WERI-Rb-1 (cell line): ENCODE results near the gene CLNK.

Experiments used
- DNase-seq: peaks from one replicate; pipeline ENCODE4 v3.0.0-alpha.2; 2020
- H3K27ac ChIP-seq: fragments of 250-450 bp; sonication (Bioruptor Pico); 2 replicates; pipeline ENCODE4 v1.5.1; 2020; ENCODE audit warnings: mild to moderate bottlenecking, moderate library complexity
- H3K27me3 ChIP-seq: fragments of 250-450 bp; sonication (Bioruptor Pico); 2 replicates; pipeline ENCODE4 v1.5.1; 2021; ENCODE audit warnings: mild to moderate bottlenecking, low read depth, moderate library complexity; ENCODE audit not compliant: insufficient read depth, severe bottlenecking
- H3K36me3 ChIP-seq: fragments of 250-450 bp; sonication (Bioruptor Pico); 2 replicates; pipeline ENCODE4 v1.5.1; 2020; ENCODE audit warnings: mild to moderate bottlenecking, moderate library complexity
- H3K4me3 ChIP-seq: 2 replicates; pipeline ENCODE4 v1.5.1; 2011; ENCODE audit warnings: low read depth, mild to moderate bottlenecking, control low read depth, low read length
- H3K9me3 ChIP-seq: fragments of 250-450 bp; sonication (Bioruptor Pico); 2 replicates; pipeline ENCODE4 v1.5.1; 2021; ENCODE audit warnings: mild to moderate bottlenecking, moderate library complexity; ENCODE audit not compliant: severe bottlenecking
- TF ChIP-seq, protein P1 (sequence below): IDR thresholded peaks from 2 replicates; pipeline ENCODE4 v1.5.1; 2011; ENCODE audit warnings: low read depth, mild to moderate bottlenecking, control low read depth, inconsistent platforms, low read length

CLNK gene

DNA sequence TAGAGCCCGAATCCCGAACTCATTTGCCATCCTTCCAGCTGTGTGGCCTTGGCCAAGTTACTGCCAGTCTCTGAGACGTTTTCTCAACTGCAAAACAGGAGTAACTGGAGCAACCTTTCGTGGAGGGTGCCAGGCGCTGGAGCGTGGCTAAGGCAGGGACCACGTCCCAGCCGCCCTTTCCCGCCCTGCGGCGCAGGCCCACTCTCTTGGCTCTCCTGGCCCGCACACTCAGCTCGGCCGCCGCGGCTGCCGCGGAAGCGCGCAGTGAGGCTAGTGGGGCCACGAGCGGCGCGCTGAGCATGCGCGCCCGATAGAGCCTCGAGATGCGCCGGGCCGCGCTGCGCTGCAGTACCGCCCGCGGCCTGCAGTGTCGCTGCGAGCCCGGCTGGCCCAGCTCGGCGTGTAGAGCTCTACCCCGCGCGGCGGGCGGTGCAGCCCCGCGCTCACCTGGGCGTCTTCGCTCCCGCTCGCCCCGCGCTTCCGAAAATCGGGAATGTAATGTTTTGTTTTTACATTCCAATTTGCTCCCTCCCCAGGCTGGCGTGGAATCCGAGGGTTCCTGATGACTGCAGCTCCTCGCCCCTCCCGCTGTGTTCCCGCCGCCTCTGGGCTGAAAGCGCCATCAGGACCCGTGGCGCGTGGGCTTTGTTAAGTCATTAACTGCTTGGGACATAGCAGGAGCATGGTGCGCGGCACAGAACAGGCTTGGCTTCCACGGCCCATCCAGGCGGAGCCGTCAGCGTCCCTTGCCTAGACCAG is 223.3 kb downstream of the CLNK start:
- Histone ChIP-seq H3K27me3 (no peaks in the 10 kb centered on the region), H3K4me3 (no peak overlapping the region), H3K27ac (no peak overlapping the region), H3K9me3 (peaks cover 28% of the 10 kb centered on the region), H3K36me3 (no peaks in the 10 kb centered on the region)
- TF ChIP-seq, protein P1, sequence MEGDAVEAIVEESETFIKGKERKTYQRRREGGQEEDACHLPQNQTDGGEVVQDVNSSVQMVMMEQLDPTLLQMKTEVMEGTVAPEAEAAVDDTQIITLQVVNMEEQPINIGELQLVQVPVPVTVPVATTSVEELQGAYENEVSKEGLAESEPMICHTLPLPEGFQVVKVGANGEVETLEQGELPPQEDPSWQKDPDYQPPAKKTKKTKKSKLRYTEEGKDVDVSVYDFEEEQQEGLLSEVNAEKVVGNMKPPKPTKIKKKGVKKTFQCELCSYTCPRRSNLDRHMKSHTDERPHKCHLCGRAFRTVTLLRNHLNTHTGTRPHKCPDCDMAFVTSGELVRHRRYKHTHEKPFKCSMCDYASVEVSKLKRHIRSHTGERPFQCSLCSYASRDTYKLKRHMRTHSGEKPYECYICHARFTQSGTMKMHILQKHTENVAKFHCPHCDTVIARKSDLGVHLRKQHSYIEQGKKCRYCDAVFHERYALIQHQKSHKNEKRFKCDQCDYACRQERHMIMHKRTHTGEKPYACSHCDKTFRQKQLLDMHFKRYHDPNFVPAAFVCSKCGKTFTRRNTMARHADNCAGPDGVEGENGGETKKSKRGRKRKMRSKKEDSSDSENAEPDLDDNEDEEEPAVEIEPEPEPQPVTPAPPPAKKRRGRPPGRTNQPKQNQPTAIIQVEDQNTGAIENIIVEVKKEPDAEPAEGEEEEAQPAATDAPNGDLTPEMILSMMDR: peak; percentile 66
- no peak for DNase-seq

GRCh38 chr4:10460313-10461047 is 224.1 kb downstream of the CLNK start:
- TF ChIP-seq, protein P1: no peak
- H3K27me3 ChIP-seq: no peaks in the 10 kb centered on the region
- no peak for DNase-seq
- peaks cover 28% of the 10 kb centered on the region for H3K9me3 ChIP-seq
- no peak overlapping the region for H3K4me3 ChIP-seq
- H3K36me3 ChIP-seq: peaks cover 4% of the 10 kb centered on the region; the same call in 1 of the 2 replicates
- H3K27ac ChIP-seq: no peak overlapping the region

- no peak for DNase-seq
- Histone ChIP-seq H3K27me3 (no peaks in the 10 kb centered on the region), H3K4me3 (no peak overlapping the region), H3K36me3 (peaks cover 13% of the 10 kb centered on the region), H3K9me3 (peaks cover 28% of the 10 kb centered on the region), H3K27ac (no peak overlapping the region)
- TF ChIP-seq, protein P1: no peak
These were observed 225.3 kb downstream of the CLNK start for GRCh38 chr4:10459305-10459704.

GRCh38 chr4:10458177-10458576 is 226.4 kb downstream of the CLNK start:
- TF ChIP-seq, protein P1: no peak
- no peak overlapping the region for H3K4me3 ChIP-seq
- no peaks in the 10 kb centered on the region for H3K27me3 ChIP-seq
- H3K36me3 ChIP-seq: peaks cover 25% of the 10 kb centered on the region
- no peak overlapping the region for H3K27ac ChIP-seq
- peaks cover 28% of the 10 kb centered on the region for H3K9me3 ChIP-seq
- no peak for DNase-seq

DNA sequence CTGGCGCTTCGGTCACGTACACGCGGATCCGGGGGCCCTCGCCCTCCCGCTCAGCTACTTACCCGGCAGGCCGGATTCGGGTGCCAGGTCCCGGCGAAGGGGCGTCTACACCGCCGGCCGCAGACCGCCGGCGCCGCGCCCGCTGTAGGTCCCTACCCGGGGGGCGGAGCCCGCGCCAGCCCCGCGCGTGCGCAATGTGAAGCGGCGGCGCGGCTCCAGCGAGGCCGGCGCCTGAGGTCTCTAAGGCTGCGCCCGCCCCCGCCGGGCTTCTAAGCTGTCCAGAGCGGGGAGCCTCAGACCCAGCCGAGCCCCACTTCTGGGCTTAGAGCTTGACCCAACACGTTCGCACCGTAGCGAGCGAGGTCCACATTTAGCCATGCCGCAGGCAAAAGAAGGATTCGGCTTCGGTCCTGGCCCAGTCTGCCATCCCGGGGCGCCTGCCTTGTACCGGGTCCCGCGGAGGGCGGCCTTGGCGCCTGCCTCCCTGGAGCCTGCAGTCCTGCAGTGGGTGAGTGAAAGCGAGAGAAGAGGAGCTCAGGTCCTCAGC is 227.2 kb downstream of the CLNK start, which contains the start of gene ZNF518B:
Gene ZNF518B, minus strand, starts transcription at position 172 of the 547 bp plus-strand sequence. CDS start 11,098 bp downstream, outside the sequence.
- Histone ChIP-seq H3K4me3 (peak within 1 kb of the TSS; percentile 23), H3K36me3 (peaks cover 30% of the 10 kb centered on the region), H3K27me3 (no peaks in the 10 kb centered on the region), H3K9me3 (peaks cover 28% of the 10 kb centered on the region), H3K27ac (peak within 1 kb of the TSS; percentile 55)
- TF ChIP-seq, protein P1: no peak
- DNase-seq: peak; percentile 59
